GM06990 (cell line): ENCODE measurements around the gene SLC5A4.
A peak's percentile ranks its signal among the peaks of the same experiment; 100 is the strongest.
"Not testable (repeated sequence)": the region's sequence is repeated elsewhere in the genome, so short reads cannot be mapped to it uniquely, and the experiment has no call there.

Experiments
- DNase-seq: peaks from one replicate; pipeline ENCODE4 v3.0.0-alpha.2; 2011; ENCODE audit not compliant: insufficient read length; ENCODE audit errors: extremely low read depth
- H3K27me3 ChIP-seq: replicated peaks from 2 replicates; pipeline ENCODE4 v1.6.0; 2011; ENCODE audit warnings: low read length; ENCODE audit not compliant: control insufficient read depth, insufficient read depth
- H3K36me3 ChIP-seq: 2 replicates; pipeline ENCODE4 v1.5.1; 2011; ENCODE audit warnings: low read length; ENCODE audit not compliant: control insufficient read depth, insufficient read depth
- H3K4me3 ChIP-seq: replicated peaks from 2 replicates; pipeline ENCODE4 v1.5.1; 2011; ENCODE audit warnings: low read depth, mild to moderate bottlenecking, control low read depth, low read length
- CTCF ChIP-seq: IDR thresholded peaks from 2 replicates; pipeline ENCODE4 v1.5.1; 2011; ENCODE audit warnings: low read length, control low read depth, mild to moderate bottlenecking, inconsistent platforms; ENCODE audit not compliant: insufficient read depth, poor library complexity, severe bottlenecking

Gene SLC5A4

GRCh38 chr22:32269316-32269715, 14.2 kb upstream of the SLC5A4 start:
- no peaks in the 10 kb centered on the region; the same call in 1 of the 2 replicates for H3K27me3 ChIP-seq
- no peak for TF ChIP-seq CTCF
- H3K36me3 ChIP-seq = no peaks in the 10 kb centered on the region
- no peak for DNase-seq
- no peak overlapping the region for H3K4me3 ChIP-seq

GRCh38 chr22:32267011-32267410, 11.9 kb upstream of the SLC5A4 start:
- DNase-seq = no peak
- Histone ChIP-seq H3K36me3 (no peaks in the 10 kb centered on the region), H3K27me3 (no peaks in the 10 kb centered on the region; the same call in 1 of the 2 replicates), H3K4me3 (no peak overlapping the region)
- no peak for TF ChIP-seq CTCF

GRCh38 chr22:32265882-32266767, 11.0 kb upstream of the SLC5A4 start:
- no peak overlapping the region for H3K4me3 ChIP-seq
- peak; percentile 13 for DNase-seq
- no peaks in the 10 kb centered on the region; the same call in 1 of the 2 replicates for H3K27me3 ChIP-seq
- H3K36me3 ChIP-seq = no peaks in the 10 kb centered on the region
- peak; percentile 82 for TF ChIP-seq CTCF

DNA sequence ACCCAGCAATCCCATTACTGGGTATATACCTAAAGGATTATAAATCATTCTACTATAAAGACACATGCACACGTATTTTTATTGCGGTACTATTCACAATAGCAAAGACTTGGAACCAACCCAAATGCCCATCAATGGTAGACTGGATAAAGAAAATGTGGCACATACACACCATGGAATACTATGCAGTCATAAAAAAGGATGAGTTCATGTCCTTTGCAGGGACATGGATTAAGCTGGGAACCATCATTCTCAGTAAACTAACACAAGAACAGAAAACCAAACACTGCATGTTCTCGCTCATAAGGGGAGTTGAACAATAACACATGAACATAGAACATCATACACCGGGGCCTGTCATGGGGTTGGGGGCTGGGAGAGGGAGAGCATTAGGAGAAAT, 8.5 kb upstream of the SLC5A4 start:
- DNase-seq = not testable (repeated sequence)

DNA sequence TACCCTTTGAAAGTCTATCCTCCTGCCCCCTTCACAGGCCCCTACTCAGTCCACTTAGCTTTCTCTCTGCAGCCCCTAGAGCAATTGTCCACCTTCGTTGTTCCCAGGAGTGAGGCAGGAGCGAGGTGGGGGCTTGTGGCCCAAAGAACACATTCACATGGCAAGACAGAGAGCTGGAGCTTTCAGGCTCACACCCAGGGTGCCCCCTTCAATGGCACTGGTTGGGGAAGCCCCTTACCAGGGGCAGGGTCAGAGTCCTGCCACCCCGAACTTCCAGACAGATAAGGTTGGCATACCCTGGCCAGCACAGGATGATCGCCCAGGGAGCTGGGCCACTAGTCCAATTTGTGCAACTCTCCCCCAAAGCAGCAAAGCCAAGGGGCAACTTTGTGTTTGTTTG, 6.2 kb upstream of the SLC5A4 start:
- no peak for TF ChIP-seq CTCF

More for the DNA sequence above, 8.5 kb upstream of the SLC5A4 start:
- H3K27me3 ChIP-seq, H3K36me3 ChIP-seq, H3K4me3 ChIP-seq: not testable (repeated sequence)

GRCh38 chr22:32258791-32259190, 3.6 kb upstream of the SLC5A4 start:
- DNase-seq = no peak
- TF ChIP-seq CTCF = no peak
- Histone ChIP-seq H3K36me3 (no peaks in the 10 kb centered on the region), H3K4me3 (no peak overlapping the region), H3K27me3 (no peaks in the 10 kb centered on the region)

More for the DNA sequence above, 6.2 kb upstream of the SLC5A4 start:
- Histone ChIP-seq H3K27me3 (no peaks in the 10 kb centered on the region), H3K36me3 (no peaks in the 10 kb centered on the region), H3K4me3 (no peak overlapping the region)
- no peak for DNase-seq
